ENCODE data around the gene CPS1.

- no peak for TF ChIP-seq CTCF (IDR thresholded peaks at IDR 0.05; ENCODE audit: borderline replicate concordance, extremely low read depth, low read length, poor library complexity, severe bottlenecking)
- no peak for TF ChIP-seq EZH2 (IDR thresholded peaks at IDR 0.05; ENCODE audit: borderline replicate concordance, low read depth, low read length, severe bottlenecking)
Observed at GRCh38 chr2:210551001-210551400, 5.4 kb upstream of the CPS1 start.

Data from DND-41 (cell line).